Esophagus muscularis mucosa (tissue), 4 donors: Measurements from ENCODE around the gene SLC7A8.

Experiments used
- CTCF ChIP-seq, 3 experiments: fragments of 200-600 bp in 2 of 3; fragments of 450-650 bp in 1 of 3; sonication (generic) in 2 of 3; IDR thresholded peaks; one replicate each; pipeline ENCODE4 v1.5.1; 2017 to 2019; ENCODE audit warnings: antibody characterized with exemption in 3 of 3, mild to moderate bottlenecking in 2 of 3, moderate library complexity in 1 of 3
- EP300 ChIP-seq: sonication (generic); formaldehyde crosslinking; IDR thresholded peaks from one replicate; pipeline ENCODE4 v1.6.1; 2017; ENCODE audit warnings: antibody characterized with exemption
- POLR2A ChIP-seq: fragments of 450-650 bp; IDR thresholded peaks from one replicate; pipeline ENCODE4 v1.6.1; 2017; ENCODE audit warnings: antibody characterized with exemption, moderate library complexity, mild to moderate bottlenecking, low read depth
- POLR2AphosphoS5 ChIP-seq, 2 donors: sonication (generic); formaldehyde crosslinking; IDR thresholded peaks; one replicate each; pipeline ENCODE4 v1.6.1; 2017; ENCODE audit warnings: antibody characterized with exemption in 2 of 2

GRCh38 chr14:23193432-23193831 is 10.0 kb upstream of the SLC7A8 start:
- no peak for TF ChIP-seq POLR2A
- TF ChIP-seq CTCF (IDR thresholded peaks at IDR 0.05) = no peak
- TF ChIP-seq EP300 = no peak
- TF ChIP-seq POLR2AphosphoS5 (IDR thresholded peaks at IDR 0.05) = no peak
